Panc1 (cell line): ENCODE data around the gene BRICD5.

Experiments used
- POLR2AphosphoS5 ChIP-seq: IDR thresholded peaks from 2 replicates; pipeline ENCODE4 v1.6.1; 2012; ENCODE audit warnings: mild to moderate bottlenecking, low read depth, low read length, moderate library complexity
- SIN3A ChIP-seq: IDR thresholded peaks from 2 replicates; pipeline ENCODE4 v1.6.1; 2012; ENCODE audit warnings: low read depth, mild to moderate bottlenecking, low read length, moderate library complexity, borderline replicate concordance; ENCODE audit not compliant: insufficient read depth
- TF ChIP-seq, protein P1 (sequence below): fragments of 450-650 bp; IDR thresholded peaks from 2 replicates; pipeline ENCODE4 v1.5.1; 2017; ENCODE audit warnings: mild to moderate bottlenecking
- TF ChIP-seq, protein P2 (sequence below), 2 experiments: IDR thresholded peaks; 2 replicates each; pipeline ENCODE4 v1.6.1; 2011 to 2012; ENCODE audit warnings: low read depth in 2 of 2, control low read depth in 1 of 2, low read length in 1 of 2, mild to moderate bottlenecking in 1 of 2, moderate library complexity in 1 of 2; ENCODE audit not compliant: insufficient read depth in 1 of 2

DNA sequence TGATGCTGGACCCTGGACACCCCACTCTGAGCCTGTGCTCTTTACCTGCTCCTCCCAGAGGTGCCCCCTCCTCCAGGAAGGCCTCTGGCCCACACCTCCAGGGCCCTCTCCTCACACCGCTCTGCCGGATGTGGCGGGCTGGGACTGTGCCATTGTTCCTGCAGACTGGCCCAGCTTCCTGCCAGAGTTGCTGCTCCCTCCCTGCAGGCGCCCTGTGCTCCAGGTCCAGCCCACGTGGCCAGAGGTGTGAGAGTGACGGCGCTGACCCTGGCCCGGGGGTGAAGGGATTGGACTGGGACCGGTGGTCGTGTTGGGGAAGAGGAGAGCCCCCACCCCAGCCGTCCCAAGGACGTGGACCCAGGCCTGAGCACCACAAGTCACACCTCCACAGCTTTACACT, 18.4 kb upstream of the BRICD5 start:
- TF ChIP-seq, protein P1, sequence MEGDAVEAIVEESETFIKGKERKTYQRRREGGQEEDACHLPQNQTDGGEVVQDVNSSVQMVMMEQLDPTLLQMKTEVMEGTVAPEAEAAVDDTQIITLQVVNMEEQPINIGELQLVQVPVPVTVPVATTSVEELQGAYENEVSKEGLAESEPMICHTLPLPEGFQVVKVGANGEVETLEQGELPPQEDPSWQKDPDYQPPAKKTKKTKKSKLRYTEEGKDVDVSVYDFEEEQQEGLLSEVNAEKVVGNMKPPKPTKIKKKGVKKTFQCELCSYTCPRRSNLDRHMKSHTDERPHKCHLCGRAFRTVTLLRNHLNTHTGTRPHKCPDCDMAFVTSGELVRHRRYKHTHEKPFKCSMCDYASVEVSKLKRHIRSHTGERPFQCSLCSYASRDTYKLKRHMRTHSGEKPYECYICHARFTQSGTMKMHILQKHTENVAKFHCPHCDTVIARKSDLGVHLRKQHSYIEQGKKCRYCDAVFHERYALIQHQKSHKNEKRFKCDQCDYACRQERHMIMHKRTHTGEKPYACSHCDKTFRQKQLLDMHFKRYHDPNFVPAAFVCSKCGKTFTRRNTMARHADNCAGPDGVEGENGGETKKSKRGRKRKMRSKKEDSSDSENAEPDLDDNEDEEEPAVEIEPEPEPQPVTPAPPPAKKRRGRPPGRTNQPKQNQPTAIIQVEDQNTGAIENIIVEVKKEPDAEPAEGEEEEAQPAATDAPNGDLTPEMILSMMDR = no peak
- no peak for TF ChIP-seq SIN3A
- no peak for TF ChIP-seq POLR2AphosphoS5
- TF ChIP-seq, protein P2, sequence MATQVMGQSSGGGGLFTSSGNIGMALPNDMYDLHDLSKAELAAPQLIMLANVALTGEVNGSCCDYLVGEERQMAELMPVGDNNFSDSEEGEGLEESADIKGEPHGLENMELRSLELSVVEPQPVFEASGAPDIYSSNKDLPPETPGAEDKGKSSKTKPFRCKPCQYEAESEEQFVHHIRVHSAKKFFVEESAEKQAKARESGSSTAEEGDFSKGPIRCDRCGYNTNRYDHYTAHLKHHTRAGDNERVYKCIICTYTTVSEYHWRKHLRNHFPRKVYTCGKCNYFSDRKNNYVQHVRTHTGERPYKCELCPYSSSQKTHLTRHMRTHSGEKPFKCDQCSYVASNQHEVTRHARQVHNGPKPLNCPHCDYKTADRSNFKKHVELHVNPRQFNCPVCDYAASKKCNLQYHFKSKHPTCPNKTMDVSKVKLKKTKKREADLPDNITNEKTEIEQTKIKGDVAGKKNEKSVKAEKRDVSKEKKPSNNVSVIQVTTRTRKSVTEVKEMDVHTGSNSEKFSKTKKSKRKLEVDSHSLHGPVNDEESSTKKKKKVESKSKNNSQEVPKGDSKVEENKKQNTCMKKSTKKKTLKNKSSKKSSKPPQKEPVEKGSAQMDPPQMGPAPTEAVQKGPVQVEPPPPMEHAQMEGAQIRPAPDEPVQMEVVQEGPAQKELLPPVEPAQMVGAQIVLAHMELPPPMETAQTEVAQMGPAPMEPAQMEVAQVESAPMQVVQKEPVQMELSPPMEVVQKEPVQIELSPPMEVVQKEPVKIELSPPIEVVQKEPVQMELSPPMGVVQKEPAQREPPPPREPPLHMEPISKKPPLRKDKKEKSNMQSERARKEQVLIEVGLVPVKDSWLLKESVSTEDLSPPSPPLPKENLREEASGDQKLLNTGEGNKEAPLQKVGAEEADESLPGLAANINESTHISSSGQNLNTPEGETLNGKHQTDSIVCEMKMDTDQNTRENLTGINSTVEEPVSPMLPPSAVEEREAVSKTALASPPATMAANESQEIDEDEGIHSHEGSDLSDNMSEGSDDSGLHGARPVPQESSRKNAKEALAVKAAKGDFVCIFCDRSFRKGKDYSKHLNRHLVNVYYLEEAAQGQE (IDR thresholded peaks at IDR 0.05; ENCODE audit: insufficient read depth in 1 of 2, low read depth in 2 of 2, low read length in 1 of 2) = no peak
